Measurements from ENCODE around the gene CELF3. TPM values are rescaled to one million over a fixed set of nuclear protein-coding genes. Genes with fewer than 3 reads are reported as not detected.

The CELF3 gene
- total and polyA plus RNA-seq, 2 donors (not counting 1 experiment from before 2014, with no cell fraction given): not detected

DNA sequence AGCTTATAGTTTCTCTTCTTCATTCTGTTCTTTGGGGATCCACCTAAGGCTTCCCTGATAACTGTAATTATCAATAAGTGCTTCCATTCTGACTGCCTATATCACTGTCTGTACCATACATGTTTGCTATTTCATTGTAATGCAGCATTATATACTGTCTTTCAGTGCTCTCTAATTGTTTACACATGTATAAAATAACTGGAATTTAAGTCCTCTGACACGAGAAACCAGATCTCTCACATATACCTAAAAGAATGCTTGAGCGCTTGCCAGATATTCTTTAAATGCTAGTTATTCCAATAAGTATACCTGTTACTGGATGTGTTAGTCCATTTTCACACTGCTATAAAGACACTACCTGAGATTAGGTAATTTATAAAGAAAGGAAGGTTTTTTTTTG lies 34.7 kb downstream of the CELF3 start:
- Histone ChIP-seq H3K36me3 (replicated peaks in 1 of 2; ENCODE audit: control extremely low read depth in 1 of 2, control insufficient read depth in 1 of 2, extremely low read depth in 1 of 2, insufficient read depth in 2 of 2, low read length in 1 of 2) (peaks cover 11% of the 10 kb centered on the region in 2 experiments), H3K9me3 (ENCODE audit: control extremely low read depth in 1 of 3, control insufficient read depth in 2 of 3, insufficient read depth in 1 of 3, low read length in 2 of 3) (no peaks in the 10 kb centered on the region), H3K4me2 (replicated peaks; ENCODE audit: low read depth, low read length, poor library complexity, severe bottlenecking) (no peak overlapping the region), H2AFZ (ENCODE audit: insufficient read depth, low read depth, low read length, poor library complexity, severe bottlenecking) (no peak overlapping the region), H3K27ac (ENCODE audit: low read length in 2 of 2) (no peak overlapping the region), H3K4me3 (ENCODE audit: control extremely low read depth in 1 of 5, extremely low read depth in 1 of 5, insufficient read depth in 1 of 5, low read depth in 2 of 5, low read length in 4 of 5) (no peak overlapping the region), H3K4me1 (ENCODE audit: control insufficient read depth in 2 of 2, insufficient read depth in 2 of 2, low read length in 2 of 2) (no peaks in the 10 kb centered on the region), H3K79me2 (ENCODE audit: control insufficient read depth, insufficient read depth, low read length) (no peaks in the 10 kb centered on the region), H3K9ac (ENCODE audit: low read length) (no peak overlapping the region), H3K27me3 (replicated peaks in 1 of 4; ENCODE audit: control extremely low read depth in 1 of 4, control insufficient read depth in 3 of 4, insufficient read depth in 4 of 4, low read length in 3 of 4) (no peaks in the 10 kb centered on the region), H4K20me1 (ENCODE audit: control insufficient read depth, insufficient read depth, low read length, poor library complexity, severe bottlenecking) (no peaks in the 10 kb centered on the region)
- Mint-ChIP-seq H3K4me3 (no peak overlapping the region), H3K27ac (no peak overlapping the region), H3K9me3 (ENCODE audit: insufficient read depth) (no peaks in the 10 kb centered on the region), H3K27me3 (no peaks in the 10 kb centered on the region), H3K4me1 (no peaks in the 10 kb centered on the region)
- no CpG with 5 or more reads among the region's 2 CpGs for WGBS (ENCODE audit: insufficient coverage)
- ChIA-PET POLR2A (no interaction called here), CTCF (no interaction called here)
- intact Hi-C loops (cut with micrococcal nuclease): no loop called here
- no peak for TF ChIP-seq CTCF (IDR thresholded peaks at IDR 0.05)
- TF ChIP-seq EZH2 (IDR thresholded peaks at IDR 0.05; ENCODE audit: borderline replicate concordance, insufficient read depth, low read depth, low read length, poor library complexity, severe bottlenecking): no peak
- DNase-seq (no peak), ATAC-seq (ENCODE audit: low read depth) (no peak)

- Histone ChIP-seq H3K27me3 (replicated peaks in 1 of 4; ENCODE audit: control extremely low read depth in 1 of 4, control insufficient read depth in 3 of 4, insufficient read depth in 4 of 4, low read length in 3 of 4) (no peaks in the 10 kb centered on the region), H3K4me2 (replicated peaks; ENCODE audit: low read depth, low read length, poor library complexity, severe bottlenecking) (no peak overlapping the region), H3K4me1 (ENCODE audit: control insufficient read depth in 2 of 2, insufficient read depth in 2 of 2, low read length in 2 of 2) (no peaks in the 10 kb centered on the region), H2AFZ (ENCODE audit: insufficient read depth, low read depth, low read length, poor library complexity, severe bottlenecking) (no peak overlapping the region), H3K27ac (ENCODE audit: low read length in 2 of 2) (no peak overlapping the region), H3K9me3 (ENCODE audit: control extremely low read depth in 1 of 3, control insufficient read depth in 2 of 3, insufficient read depth in 1 of 3, low read length in 2 of 3) (no peaks in the 10 kb centered on the region), H3K9ac (ENCODE audit: low read length) (no peak overlapping the region), H4K20me1 (ENCODE audit: control insufficient read depth, insufficient read depth, low read length, poor library complexity, severe bottlenecking) (no peaks in the 10 kb centered on the region), H3K4me3 (ENCODE audit: control extremely low read depth in 1 of 5, extremely low read depth in 1 of 5, insufficient read depth in 1 of 5, low read depth in 2 of 5, low read length in 4 of 5) (no peak overlapping the region), H3K79me2 (ENCODE audit: control insufficient read depth, insufficient read depth, low read length) (no peaks in the 10 kb centered on the region), H3K36me3 (replicated peaks in 1 of 2; ENCODE audit: control extremely low read depth in 1 of 2, control insufficient read depth in 1 of 2, extremely low read depth in 1 of 2, insufficient read depth in 2 of 2, low read length in 1 of 2) (peaks cover 8 to 9% of the 10 kb centered on the region in 2 experiments)
- DNase-seq (no peak), ATAC-seq (ENCODE audit: low read depth) (no peak)
- no peak overlapping the region for H3K4me3 Mint-ChIP-seq
- H3K4me1 Mint-ChIP-seq: no peaks in the 10 kb centered on the region
- ChIA-PET POLR2A (no interaction called here), CTCF (interaction anchor here (0.7 kb wide), 1 partner anchor 161 kb away, joined by 5 read pairs; no protein-coding TSS in a partner anchor)
- no peak overlapping the region for H3K27ac Mint-ChIP-seq
- TF ChIP-seq CTCF (IDR thresholded peaks at IDR 0.05) (no peak), EZH2 (IDR thresholded peaks at IDR 0.05; ENCODE audit: borderline replicate concordance, insufficient read depth, low read depth, low read length, poor library complexity, severe bottlenecking) (no peak)
- 83% methylated on average over 1 of the region's 3 CpGs for WGBS (ENCODE audit: insufficient coverage)
- no peaks in the 10 kb centered on the region for H3K9me3 Mint-ChIP-seq (ENCODE audit: insufficient read depth)
- H3K27me3 Mint-ChIP-seq: no peaks in the 10 kb centered on the region
- intact Hi-C loops (cut with micrococcal nuclease): no loop called here
Measured at GRCh38 chr1:151680826-151681225, 35.8 kb downstream of the CELF3 start.
